Activated naive CD8-positive, alpha-beta T cell (primary cell): ENCODE data around the gene DCTN4.
"Not testable (repeated sequence)": the region's sequence is repeated elsewhere in the genome, so short reads cannot be mapped to it uniquely, and the experiment has no call there.

Experiments
- H3K27ac Mint-ChIP-seq: one replicate; pipeline ENCODE4 v1.8.0; 2021; ENCODE audit warnings: mixed read lengths
- H3K27me3 Mint-ChIP-seq: one replicate; pipeline ENCODE4 v1.8.0; 2021; ENCODE audit warnings: mixed read lengths
- H3K36me3 Mint-ChIP-seq: one replicate; pipeline ENCODE4 v1.8.0; 2021; ENCODE audit warnings: mixed read lengths
- H3K4me1 Mint-ChIP-seq: one replicate; pipeline ENCODE4 v1.8.0; 2021; ENCODE audit warnings: low read depth, mixed read lengths
- H3K4me3 Mint-ChIP-seq: one replicate; pipeline ENCODE4 v1.8.0; 2021; ENCODE audit warnings: mild to moderate bottlenecking, mixed read lengths
- H3K9me3 Mint-ChIP-seq: one replicate; pipeline ENCODE4 v1.8.0; 2021; ENCODE audit warnings: low read depth, mixed read lengths

DCTN4 gene

DNA sequence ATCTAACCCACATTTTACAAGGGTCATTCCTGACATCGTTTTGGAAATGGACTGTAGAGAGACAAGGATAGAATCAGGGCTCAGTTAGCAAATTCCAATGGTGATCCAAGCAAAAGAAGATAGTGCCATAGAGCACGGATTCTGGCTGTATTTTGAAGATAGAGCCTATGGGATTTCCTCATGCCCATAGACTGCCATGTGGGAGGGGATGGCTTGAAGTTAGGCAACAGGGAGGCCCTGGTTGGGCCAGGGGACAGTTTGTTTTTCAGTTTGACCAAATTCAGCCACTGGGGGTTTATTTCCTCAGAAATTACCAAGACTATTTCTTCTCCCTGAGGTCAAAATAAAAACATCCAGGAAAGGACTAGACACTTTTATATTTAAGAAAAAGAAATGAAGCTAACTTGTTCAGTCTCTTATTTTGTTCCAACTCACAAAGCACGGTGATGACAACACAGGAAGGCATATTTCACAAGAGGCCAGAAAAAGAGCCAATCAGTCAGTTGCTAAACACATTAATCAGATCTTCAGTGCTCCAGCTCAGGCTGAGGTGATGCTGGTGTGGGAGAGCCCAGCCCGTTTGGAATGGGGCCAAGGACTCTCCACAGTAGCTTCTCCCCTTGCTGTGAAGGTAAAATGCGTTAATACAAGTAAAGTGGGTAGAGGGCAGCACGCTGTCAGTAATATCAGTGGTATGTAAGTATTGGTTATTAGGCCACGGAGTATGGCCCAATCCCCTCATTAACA lies 4.4 kb upstream of the DCTN4 start:
- Mint-ChIP-seq H3K27ac (no peak overlapping the region), H3K4me3 (no peak overlapping the region), H3K36me3 (no peaks in the 10 kb centered on the region), H3K27me3 (no peaks in the 10 kb centered on the region), H3K9me3 (no peaks in the 10 kb centered on the region), H3K4me1 (peaks cover 8% of the 10 kb centered on the region)

DNA sequence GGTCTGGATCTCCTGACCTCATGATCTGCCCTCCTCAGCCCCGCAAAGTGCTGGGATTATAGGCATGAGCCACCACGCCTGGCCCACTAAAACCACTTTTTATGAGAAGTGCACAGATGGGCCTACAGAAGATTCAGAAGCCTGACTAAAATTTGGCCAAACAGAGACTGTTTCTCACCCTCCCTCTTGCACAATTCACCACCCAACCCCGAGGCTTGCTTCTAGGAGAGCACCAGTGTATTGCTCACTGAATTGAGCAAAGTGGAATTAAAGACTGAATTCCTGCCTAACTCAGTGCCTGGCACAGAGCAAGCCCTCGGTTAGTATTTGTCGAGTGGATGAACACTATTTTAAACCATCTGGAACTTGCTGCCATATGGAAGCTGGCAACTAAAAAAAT lies 3.4 kb upstream of the DCTN4 start:
- Mint-ChIP-seq H3K36me3 (no peaks in the 10 kb centered on the region), H3K4me1 (peaks cover 15% of the 10 kb centered on the region), H3K27me3 (no peaks in the 10 kb centered on the region), H3K27ac (no peak overlapping the region), H3K4me3 (no peak overlapping the region), H3K9me3 (no peaks in the 10 kb centered on the region)

DNA sequence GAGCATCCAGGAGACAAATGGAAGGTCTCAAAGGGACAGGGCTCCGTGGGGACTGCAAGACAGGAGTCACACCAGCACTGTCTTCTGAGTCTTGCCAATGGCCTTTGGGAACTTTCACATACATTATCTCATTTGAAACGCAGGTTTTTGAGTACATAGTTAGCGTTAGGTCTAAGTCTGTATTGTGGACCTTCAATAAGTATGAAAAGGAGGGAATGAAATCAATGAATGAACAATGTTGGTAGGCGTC lies 442 bp upstream of the DCTN4 start:
- H3K27me3 Mint-ChIP-seq = no peaks in the 10 kb centered on the region

DNA sequence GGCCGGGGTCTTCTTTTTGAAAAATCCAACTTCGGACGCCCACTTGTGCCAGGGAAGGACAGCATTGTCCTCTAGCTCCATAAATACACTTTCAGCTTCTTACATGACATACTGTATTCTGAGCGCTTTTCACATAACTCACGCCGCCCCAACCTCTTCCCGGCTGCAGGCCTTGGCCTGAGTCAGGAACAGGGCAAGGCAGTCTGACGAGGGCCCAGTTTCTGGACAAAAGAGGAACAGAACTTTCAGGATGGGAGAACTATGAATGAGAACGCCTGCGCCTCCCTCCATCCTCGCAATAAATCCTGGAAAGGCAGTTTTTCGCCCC lies 650 bp downstream of the DCTN4 start:
- Mint-ChIP-seq H3K27ac (no peak overlapping the region), H3K4me3 (no peak overlapping the region), H3K36me3 (peaks cover 13% of the 10 kb centered on the region), H3K9me3 (no peaks in the 10 kb centered on the region), H3K4me1 (peaks cover 48% of the 10 kb centered on the region), H3K27me3 (no peaks in the 10 kb centered on the region)

More for the DNA sequence above, 442 bp upstream of the DCTN4 start:
- H3K27ac Mint-ChIP-seq = no peak overlapping the region
- H3K36me3 Mint-ChIP-seq = peaks cover 12% of the 10 kb centered on the region
- no peak overlapping the region for H3K4me3 Mint-ChIP-seq
- H3K4me1 Mint-ChIP-seq = peaks cover 38% of the 10 kb centered on the region
- no peaks in the 10 kb centered on the region for H3K9me3 Mint-ChIP-seq

DNA sequence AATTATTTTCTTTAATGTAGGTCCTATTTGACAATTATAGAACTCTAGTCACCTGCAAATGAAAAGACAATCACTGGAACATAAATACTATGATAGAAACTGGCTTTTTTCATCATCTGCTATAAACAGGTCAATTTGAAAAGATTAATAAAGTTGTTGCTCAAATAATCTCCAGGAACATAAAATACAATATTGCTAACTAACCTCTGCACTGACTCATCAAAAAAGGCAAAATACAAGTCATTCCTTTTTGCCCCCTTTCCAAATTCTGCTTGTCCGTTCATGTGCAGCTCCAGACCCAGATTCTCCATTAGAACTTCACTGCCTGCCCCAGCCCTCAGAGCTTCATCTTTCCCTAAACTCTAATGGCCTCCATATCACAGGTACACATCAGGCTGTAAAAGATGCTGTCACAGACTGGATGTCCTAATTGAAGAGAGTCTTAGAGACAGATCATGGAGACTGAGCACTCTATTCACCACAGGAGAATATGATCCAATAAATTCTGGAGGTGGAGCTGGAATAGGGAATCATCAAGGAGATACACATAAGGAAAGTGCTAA lies 1.6 kb downstream of the DCTN4 start:
- peaks cover 13% of the 10 kb centered on the region for H3K36me3 Mint-ChIP-seq
- no peaks in the 10 kb centered on the region for H3K27me3 Mint-ChIP-seq
- H3K4me3 Mint-ChIP-seq = no peak overlapping the region
- peak overlapping the region; percentile 85 for H3K27ac Mint-ChIP-seq
- H3K9me3 Mint-ChIP-seq = no peaks in the 10 kb centered on the region
- peaks cover 51% of the 10 kb centered on the region for H3K4me1 Mint-ChIP-seq

DNA sequence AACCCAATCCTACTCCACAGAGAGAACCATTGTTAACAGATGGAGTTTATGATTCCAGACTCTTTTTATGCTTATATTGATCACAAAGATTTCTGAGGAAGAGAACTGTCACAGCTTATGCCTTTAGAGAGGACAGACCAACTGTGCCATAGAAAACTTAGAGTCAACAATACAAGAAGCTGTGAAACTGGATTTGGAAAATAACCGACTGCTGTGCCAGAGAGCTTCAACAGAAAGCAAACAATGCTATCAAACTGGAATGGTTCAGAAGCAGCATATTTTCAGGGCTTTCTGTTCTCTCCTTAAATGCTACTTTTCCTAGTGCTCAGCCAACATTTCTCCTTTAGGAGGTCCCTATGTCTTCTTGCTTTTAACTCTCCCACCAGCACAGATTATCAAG lies 5.0 kb downstream of the DCTN4 start:
- H3K36me3 Mint-ChIP-seq = peaks cover 21% of the 10 kb centered on the region

DNA sequence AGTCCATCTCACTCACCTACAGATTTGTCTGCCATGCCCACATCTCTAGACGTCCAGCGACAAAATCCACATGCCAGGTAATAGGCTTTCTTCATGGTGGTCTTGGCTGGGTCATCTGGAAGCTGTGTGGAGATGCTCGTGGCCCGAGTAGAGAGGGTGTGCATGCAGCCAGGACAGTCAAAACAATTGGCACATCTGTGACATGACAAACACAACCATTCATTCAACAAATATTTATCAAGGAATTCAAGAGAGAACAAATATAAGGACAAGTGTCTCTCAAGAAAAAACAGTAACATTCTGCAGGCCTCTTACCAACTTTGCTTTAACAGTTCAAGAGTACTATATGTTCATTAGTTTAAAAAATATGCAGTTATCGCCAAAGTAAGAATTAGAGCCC lies 5.4 kb downstream of the DCTN4 start:
- peaks cover 67% of the 10 kb centered on the region for H3K4me1 Mint-ChIP-seq
- peaks cover 21% of the 10 kb centered on the region for H3K36me3 Mint-ChIP-seq
- no peaks in the 10 kb centered on the region for H3K27me3 Mint-ChIP-seq
- no peaks in the 10 kb centered on the region for H3K9me3 Mint-ChIP-seq
- no peak overlapping the region for H3K27ac Mint-ChIP-seq
- H3K4me3 Mint-ChIP-seq = no peak overlapping the region

More for the DNA sequence above, 5.0 kb downstream of the DCTN4 start:
- no peaks in the 10 kb centered on the region for H3K9me3 Mint-ChIP-seq
- peak overlapping the region; percentile 23 for H3K4me3 Mint-ChIP-seq
- peaks cover 66% of the 10 kb centered on the region for H3K4me1 Mint-ChIP-seq
- H3K27ac Mint-ChIP-seq = peak overlapping the region; percentile 18
- no peaks in the 10 kb centered on the region for H3K27me3 Mint-ChIP-seq

DNA sequence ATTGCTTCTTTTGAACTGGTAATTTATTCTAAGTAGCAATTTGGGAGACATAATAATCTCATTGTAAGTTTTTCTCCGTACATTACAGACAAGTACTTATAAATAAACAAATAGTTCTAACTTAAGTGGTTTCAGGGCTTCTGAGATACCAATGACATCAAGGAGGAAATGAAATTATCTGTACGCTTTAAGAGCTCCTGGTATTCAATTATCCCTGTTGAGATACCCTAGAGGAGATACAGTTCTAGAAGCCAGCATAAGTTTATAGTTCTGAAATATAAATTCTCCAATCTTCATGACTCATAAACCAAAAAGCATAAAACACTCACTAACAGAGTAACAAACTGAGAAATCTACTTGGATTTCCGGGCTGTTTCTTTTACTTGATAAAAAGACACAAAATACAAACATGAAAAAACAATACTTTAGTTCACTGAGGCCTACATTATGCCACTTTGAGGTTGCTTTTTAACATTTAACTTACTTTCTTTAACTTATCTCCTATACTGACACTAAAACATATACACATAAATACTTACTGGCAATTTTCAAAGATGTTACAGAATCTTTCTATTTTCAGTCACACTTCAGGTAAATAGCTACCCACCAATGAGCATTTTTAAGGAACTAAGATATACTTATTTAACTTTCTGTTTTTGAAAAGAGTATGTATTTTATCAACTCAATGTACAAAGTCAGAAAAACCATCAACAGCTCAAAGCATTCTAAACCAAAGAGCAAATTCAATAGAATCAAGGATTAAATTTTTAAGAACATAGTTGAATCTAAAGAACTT lies 7.5 kb downstream of the DCTN4 start:
- Mint-ChIP-seq H3K4me3 (no peak overlapping the region), H3K27ac (peak overlapping the region; percentile 28), H3K9me3 (no peaks in the 10 kb centered on the region), H3K36me3 (peaks cover 21% of the 10 kb centered on the region), H3K27me3 (no peaks in the 10 kb centered on the region), H3K4me1 (peaks cover 57% of the 10 kb centered on the region)

DNA sequence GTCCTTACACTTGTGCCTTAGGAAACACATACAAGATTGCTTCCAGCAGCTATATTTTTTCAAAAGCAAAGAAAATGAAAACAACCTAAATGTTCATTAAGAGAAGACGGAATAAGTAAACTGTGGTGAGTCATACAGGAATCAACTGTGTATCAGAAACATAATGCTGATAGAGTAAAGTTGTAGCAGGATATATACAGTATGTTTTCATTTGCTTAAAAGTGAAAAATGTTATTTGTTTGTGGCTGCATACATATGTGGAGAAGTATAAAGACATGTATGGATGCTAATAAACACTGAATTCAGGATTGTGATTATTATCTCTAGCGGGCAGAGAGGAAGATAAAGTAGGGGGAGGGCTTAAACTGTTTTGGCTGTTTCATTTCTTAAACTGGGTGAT lies 8.3 kb downstream of the DCTN4 start:
- Mint-ChIP-seq H3K36me3 (peaks cover 18% of the 10 kb centered on the region), H3K27ac (peak overlapping the region; percentile 18), H3K4me1 (peaks cover 57% of the 10 kb centered on the region)

DNA sequence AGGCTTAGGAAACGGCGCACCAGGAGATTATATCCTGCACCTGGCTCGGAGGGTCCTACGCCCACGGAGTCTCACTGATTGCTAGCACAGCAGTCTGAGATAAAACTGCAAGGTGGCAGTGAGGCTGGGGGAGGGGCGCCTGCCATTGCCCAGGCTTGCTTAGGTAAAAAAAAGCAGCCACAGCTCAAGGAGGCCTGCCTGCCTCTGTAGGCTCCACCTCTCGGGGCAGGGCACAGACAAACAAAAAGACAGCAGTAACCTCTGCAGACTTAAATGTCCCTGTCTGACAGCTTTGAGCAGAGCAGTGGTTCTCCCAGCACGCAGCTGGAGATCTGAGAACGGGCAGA lies 15.7 kb downstream of the DCTN4 start:
- not testable (repeated sequence) for H3K9me3 Mint-ChIP-seq, H3K27me3 Mint-ChIP-seq
- peaks cover 67% of the 10 kb centered on the region for H3K4me1 Mint-ChIP-seq
- peaks cover 20% of the 10 kb centered on the region for H3K36me3 Mint-ChIP-seq
- peak overlapping the region; percentile 97 for H3K27ac Mint-ChIP-seq
- peak overlapping the region; percentile 80 for H3K4me3 Mint-ChIP-seq

More for the DNA sequence above, 8.3 kb downstream of the DCTN4 start:
- Mint-ChIP-seq H3K27me3 (no peaks in the 10 kb centered on the region), H3K4me3 (peak overlapping the region; percentile 17), H3K9me3 (no peaks in the 10 kb centered on the region)

DNA sequence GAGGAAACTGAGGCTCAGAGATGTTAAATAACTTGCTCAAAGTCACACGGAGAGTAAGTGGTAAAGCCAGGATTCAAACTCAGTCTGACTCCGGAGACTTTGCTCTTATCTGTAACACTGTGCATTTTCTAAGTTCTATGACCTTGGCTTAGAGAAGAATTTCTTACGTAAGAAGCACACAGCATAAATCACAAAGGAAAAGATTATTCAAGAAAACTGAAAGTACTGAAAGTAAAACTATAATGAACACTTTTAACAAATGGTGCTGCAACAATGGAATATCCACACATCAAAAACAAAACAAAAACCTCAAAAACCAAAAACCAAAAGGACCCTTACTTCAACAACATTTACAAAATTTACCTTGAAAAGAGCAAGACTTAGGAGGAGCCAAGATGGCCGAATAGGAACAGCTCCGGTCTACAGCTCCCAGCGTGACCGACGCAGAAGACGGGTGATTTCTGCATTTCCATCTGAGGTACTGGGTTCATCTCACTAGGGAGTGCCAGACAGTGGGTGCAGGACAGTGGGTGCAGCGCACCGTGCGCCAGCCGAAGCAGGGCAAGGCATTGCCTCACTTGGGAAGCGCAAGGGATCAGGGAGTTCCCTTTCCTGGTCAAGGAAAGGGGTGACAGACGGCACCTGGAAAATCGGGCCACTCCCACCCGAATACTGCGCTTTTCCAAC lies 16.2 kb downstream of the DCTN4 start:
- peak overlapping the region; percentile 97 for H3K27ac Mint-ChIP-seq
- H3K4me1 Mint-ChIP-seq = peaks cover 72% of the 10 kb centered on the region
- H3K27me3 Mint-ChIP-seq, H3K9me3 Mint-ChIP-seq: not testable (repeated sequence)
- peaks cover 20% of the 10 kb centered on the region for H3K36me3 Mint-ChIP-seq
- H3K4me3 Mint-ChIP-seq = peak overlapping the region; percentile 80

DNA sequence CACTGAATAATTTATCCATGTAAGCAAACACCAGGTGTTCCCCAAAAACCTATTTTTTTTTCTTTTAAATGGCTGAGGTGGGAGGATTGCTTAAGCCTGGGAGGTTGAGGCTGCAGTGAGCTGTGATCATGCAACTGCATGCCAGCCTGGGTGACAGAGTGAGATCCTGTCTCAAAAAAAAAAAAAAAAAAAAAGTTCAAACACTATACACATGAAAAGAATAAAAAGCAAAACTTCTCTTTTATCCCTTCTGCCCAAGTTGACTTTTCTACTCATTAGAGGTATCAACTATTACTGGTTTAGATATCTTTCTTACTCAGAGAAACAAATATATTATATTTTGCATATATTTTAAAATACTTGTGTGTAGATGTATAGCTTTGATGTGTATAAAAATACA lies 17.8 kb downstream of the DCTN4 start:
- no peak overlapping the region for H3K27ac Mint-ChIP-seq
- H3K4me3 Mint-ChIP-seq = no peak overlapping the region
- peaks cover 3% of the 10 kb centered on the region for H3K9me3 Mint-ChIP-seq
- H3K36me3 Mint-ChIP-seq = peaks cover 31% of the 10 kb centered on the region
- H3K4me1 Mint-ChIP-seq = peaks cover 80% of the 10 kb centered on the region
- H3K27me3 Mint-ChIP-seq = no peaks in the 10 kb centered on the region

DNA sequence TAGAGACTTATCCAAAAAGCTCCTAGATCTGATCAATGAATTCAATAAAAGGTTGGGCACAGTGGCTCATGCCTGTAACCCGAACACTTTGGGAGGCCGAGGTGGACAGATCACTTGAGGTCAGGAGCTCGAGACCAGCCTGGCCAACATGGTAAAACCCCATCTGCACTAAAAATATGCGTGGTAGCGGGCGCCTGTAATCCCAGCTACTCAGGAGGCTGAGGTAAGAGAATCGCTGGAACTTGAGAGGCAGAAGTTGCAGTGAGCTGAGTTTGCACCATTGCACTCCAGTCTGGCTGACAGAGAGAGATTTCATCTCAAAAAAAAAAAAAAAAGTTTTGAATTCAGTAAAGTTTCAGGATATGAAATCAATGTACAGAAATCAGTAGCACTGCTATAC lies 20.0 kb downstream of the DCTN4 start:
- Mint-ChIP-seq H3K9me3 (peaks cover 3% of the 10 kb centered on the region), H3K27me3 (no peaks in the 10 kb centered on the region), H3K4me3 (no peak overlapping the region), H3K36me3 (peaks cover 32% of the 10 kb centered on the region), H3K4me1 (peaks cover 74% of the 10 kb centered on the region), H3K27ac (no peak overlapping the region)

DNA sequence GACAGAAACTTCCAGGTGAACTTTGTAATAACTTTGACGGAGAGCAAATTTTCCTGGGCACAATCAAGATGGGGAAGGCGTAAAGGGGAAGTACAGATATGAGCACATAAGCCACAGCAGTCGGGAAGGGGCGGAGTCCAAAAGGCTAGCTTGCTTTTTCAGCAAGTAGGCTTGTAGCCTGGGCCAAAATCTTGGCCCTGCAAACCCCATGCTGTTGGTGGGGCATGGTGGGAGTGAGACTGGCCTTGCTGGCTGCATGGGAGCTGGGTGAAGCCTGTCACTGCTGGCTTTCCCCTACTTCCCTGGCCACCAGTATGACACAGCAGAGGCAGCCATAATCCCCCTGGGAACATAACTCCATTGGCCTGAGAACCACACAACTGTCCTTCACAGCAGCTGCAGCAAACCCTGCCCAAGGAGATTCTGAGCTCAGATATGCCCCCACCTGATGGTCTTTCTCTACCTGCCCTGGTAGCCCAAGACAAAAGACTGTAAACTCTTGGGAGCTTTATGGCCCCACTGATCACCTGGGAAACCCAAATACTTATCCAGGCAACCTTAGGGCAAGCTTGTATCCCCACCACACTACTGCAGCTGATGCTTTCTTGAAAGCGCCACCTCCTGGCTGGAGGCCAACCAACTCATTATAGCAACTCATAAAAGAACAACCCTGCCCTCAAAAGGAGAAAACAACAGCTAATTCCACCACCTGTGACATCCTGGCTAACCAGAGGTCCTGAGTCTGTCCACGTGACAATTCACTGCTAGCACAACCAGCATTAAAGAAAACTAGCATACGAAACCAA lies 24.0 kb downstream of the DCTN4 start:
- no peaks in the 10 kb centered on the region for H3K27me3 Mint-ChIP-seq
- H3K9me3 Mint-ChIP-seq = no peaks in the 10 kb centered on the region
- no peak overlapping the region for H3K27ac Mint-ChIP-seq
- H3K4me3 Mint-ChIP-seq = no peak overlapping the region
- peaks cover 39% of the 10 kb centered on the region for H3K4me1 Mint-ChIP-seq
- H3K36me3 Mint-ChIP-seq = peaks cover 27% of the 10 kb centered on the region
